GM12865 (cell line): Measurements from ENCODE around the gene CREB3L2.
A peak's percentile ranks its signal among the peaks of the same experiment; 100 is the strongest.

Source experiments
- DNase-seq: peaks from one replicate; pipeline ENCODE4 v3.0.0; 2010; ENCODE audit warnings: low read depth
- H3K4me3 ChIP-seq: 2 replicates; pipeline ENCODE4 v1.5.1; 2011; ENCODE audit warnings: mild to moderate bottlenecking, low read depth, low read length, control low read depth
- TF ChIP-seq, protein P1 (sequence below): IDR thresholded peaks from 2 replicates; pipeline ENCODE4 v1.5.1; 2011; ENCODE audit warnings: low read length, control low read depth, low read depth, inconsistent platforms; ENCODE audit not compliant: insufficient read depth; ENCODE audit errors: missing control alignments

Gene CREB3L2

DNA sequence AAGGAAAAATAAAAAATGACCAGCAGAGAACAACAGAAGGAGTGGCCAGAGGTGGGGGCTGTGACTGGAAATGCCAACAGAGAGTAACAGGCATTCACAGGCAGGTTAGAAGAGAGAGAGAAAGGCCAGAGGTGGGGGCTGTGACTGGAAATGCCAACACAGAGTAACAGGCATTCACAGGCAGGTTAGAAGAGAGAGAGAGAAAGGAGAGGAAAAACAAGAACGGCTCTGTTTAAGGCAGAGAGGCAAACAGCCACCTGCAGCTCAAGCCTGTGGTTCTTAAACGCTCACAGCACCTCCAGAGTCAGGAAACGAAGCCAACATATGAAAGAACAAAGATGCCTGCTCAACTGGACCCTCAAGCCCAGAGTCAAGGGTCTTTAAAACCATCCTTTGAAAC lies 115.6 kb downstream of the CREB3L2 start:
- DNase-seq: peak; percentile 30
- TF ChIP-seq, protein P1, sequence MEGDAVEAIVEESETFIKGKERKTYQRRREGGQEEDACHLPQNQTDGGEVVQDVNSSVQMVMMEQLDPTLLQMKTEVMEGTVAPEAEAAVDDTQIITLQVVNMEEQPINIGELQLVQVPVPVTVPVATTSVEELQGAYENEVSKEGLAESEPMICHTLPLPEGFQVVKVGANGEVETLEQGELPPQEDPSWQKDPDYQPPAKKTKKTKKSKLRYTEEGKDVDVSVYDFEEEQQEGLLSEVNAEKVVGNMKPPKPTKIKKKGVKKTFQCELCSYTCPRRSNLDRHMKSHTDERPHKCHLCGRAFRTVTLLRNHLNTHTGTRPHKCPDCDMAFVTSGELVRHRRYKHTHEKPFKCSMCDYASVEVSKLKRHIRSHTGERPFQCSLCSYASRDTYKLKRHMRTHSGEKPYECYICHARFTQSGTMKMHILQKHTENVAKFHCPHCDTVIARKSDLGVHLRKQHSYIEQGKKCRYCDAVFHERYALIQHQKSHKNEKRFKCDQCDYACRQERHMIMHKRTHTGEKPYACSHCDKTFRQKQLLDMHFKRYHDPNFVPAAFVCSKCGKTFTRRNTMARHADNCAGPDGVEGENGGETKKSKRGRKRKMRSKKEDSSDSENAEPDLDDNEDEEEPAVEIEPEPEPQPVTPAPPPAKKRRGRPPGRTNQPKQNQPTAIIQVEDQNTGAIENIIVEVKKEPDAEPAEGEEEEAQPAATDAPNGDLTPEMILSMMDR: no peak
- no peak overlapping the region for H3K4me3 ChIP-seq

DNA sequence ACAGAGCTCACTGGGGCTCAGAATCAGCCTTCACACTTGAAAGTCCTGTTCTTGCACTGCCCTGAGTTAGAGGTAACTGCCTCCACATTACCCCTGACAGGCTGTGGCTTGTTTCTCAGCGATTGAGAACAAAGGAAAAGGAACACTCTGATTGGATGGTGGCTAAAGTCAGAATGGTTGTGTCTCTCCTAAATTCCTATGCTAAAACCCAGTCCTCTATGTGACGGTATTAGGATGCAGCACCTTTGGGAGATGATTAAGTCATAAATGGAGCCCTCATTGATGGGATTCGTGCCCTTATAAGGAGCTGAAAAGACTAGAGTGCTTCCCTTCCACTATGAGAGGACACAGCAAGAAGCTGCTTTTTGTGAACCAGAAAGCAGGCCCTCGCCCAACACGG lies 116.2 kb downstream of the CREB3L2 start:
- TF ChIP-seq, protein P1: no peak
- H3K4me3 ChIP-seq: no peak overlapping the region
- DNase-seq: no peak

DNA sequence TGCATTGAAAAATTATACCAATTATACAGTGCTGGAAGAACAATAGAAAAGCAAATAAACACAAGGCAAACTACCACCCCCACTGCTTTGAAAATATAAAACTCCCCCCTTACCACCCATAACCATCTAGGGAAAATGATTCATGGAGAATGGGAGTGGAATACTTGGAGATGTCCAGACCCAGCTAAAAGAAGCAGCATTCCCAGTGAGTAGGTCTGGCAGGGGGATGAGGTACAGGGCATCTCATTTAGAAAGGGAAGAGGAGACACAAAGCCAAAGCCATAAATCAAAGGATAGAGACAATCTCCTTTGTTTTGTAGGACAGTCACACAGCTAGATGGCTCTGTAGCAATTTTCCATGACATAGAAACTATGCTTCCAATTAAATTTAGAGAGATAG lies 119.1 kb downstream of the CREB3L2 start:
- TF ChIP-seq, protein P1: no peak

DNA sequence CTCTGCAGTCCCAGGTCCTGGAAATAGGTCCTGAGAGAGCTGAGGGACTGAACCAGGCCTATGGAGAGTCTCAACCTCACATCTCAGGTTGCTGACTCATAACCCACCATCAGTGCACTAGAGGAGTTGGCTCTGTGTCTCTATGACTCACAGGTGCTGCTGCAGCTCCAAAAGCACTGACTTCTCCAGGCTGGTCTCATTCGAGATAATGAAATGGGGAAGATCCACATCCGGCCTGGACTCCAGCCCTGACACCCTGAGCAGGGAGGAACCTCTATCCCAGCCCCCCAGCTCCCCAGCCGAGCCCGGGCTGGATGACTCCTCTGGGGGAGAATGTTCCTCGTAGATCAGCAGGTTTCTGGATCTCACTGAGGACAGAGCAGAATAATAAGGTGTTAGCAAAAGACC lies 119.6 kb downstream of the CREB3L2 start:
- DNase-seq: peak; percentile 83
- TF ChIP-seq, protein P1: no peak
- no peak overlapping the region for H3K4me3 ChIP-seq

More for the DNA sequence above, 119.1 kb downstream of the CREB3L2 start:
- no peak for DNase-seq
- no peak overlapping the region for H3K4me3 ChIP-seq

DNA sequence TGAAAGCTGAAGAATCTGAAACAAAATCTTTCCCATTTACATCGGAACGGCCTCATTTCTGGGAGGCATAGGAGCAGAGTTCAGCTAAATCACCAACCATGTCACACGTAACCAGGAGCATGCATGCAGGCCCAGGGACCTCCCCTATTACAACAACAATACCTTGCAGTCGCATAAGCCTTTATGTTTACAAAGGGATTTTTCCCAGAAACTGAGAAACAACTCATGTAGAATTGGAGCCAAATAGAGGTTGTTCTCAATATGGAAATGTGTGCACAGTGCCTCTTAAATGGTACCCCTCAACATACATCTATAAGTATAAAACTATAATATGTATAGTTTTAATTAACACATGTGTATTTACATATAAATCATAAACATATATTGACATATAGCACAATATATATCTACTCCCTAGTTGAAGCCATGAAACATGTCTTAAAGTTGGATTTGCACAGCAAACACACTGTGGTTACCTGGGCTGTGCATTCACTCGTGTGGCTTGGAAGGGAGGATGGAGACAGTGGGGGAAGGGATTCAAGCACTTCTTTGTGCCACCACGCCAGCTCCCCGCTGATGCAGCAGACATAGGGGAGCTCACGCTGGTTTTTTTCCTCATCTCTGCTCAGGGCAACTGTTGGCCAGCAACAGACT lies 120.2 kb downstream of the CREB3L2 start:
- TF ChIP-seq, protein P1: no peak
- no peak overlapping the region for H3K4me3 ChIP-seq
- no peak for DNase-seq

DNA sequence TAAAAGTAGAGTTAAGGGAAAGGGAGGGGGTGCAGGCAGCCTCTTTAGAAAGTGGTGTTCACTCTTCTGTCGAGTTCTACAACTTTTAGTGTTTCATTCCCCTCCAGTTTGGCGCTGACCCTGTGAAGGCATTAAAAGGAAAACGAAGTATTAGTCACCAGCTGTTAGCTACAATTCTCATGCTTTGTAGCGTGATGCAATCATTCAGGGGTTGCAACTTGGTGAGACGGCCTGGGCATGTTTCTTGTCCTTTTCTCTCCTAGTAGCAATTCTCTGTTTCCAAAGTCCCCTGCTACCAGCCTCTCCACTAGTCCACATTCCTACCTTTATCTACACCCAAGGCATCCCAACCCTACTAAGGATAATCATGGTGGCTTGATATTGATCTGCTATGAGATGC lies 121.5 kb downstream of the CREB3L2 start:
- TF ChIP-seq, protein P1: no peak
- no peak for DNase-seq
- H3K4me3 ChIP-seq: no peak overlapping the region
